HS-27A (cell line): Measurements from ENCODE around the gene IQGAP3.
A peak's percentile ranks its signal among the peaks of the same experiment; 100 is the strongest.
"Not testable (repeated sequence)": the region's sequence is repeated elsewhere in the genome, so short reads cannot be mapped to it uniquely, and the experiment has no call there.

Experiments
- DNase-seq: peaks from one replicate; pipeline ENCODE4 v3.0.0-alpha.2; 2012; ENCODE audit warnings: low read depth, missing footprints

IQGAP3 gene

GRCh38 chr1:156571919-156572662 lies at the start of gene IQGAP3:
TSS of gene IQGAP3 (minus strand) at chr1:156572565. CDS start at chr1:156572529, 36 bp downstream.
- no peak for DNase-seq

- no peak for DNase-seq
Observed at GRCh38 chr1:156619582-156619955, 47.2 kb upstream of the IQGAP3 start.

GRCh38 chr1:156618853-156619581 lies 46.7 kb upstream of the IQGAP3 start, which contains the start of gene HAPLN2:
TSS of gene HAPLN2 (plus strand) at chr1:156619415. CDS start at chr1:156623491, 4,076 bp downstream.
- no peak for DNase-seq

- no peak for DNase-seq
Observed at GRCh38 chr1:156616463-156616862, 44.1 kb upstream of the IQGAP3 start.

- no peak for DNase-seq
Observed at GRCh38 chr1:156615946-156616345, 43.6 kb upstream of the IQGAP3 start.

- no peak for DNase-seq
Observed at GRCh38 chr1:156612666-156613065, 40.3 kb upstream of the IQGAP3 start.

- not testable (repeated sequence) for DNase-seq
Observed at GRCh38 chr1:156610072-156610471, 37.7 kb upstream of the IQGAP3 start.

GRCh38 chr1:156608981-156609380 lies 36.6 kb upstream of the IQGAP3 start:
- DNase-seq = no peak

GRCh38 chr1:156608036-156608674 lies 35.8 kb upstream of the IQGAP3 start:
- DNase-seq = no peak

- not testable (repeated sequence) for DNase-seq
Observed at GRCh38 chr1:156607344-156607743, 35.0 kb upstream of the IQGAP3 start.

- DNase-seq = no peak
Observed at GRCh38 chr1:156602557-156602993, 30.2 kb upstream of the IQGAP3 start.

- DNase-seq = no peak
Observed at GRCh38 chr1:156601892-156602291, 29.5 kb upstream of the IQGAP3 start.

- DNase-seq = peak; percentile 79
Observed at GRCh38 chr1:156601122-156601830, 28.9 kb upstream of the IQGAP3 start, which contains the start of gene GPATCH4. TSS of gene GPATCH4 (minus strand) at chr1:156601479.

- DNase-seq = no peak
Observed at GRCh38 chr1:156600733-156601121, 28.4 kb upstream of the IQGAP3 start.

GRCh38 chr1:156599811-156600210 lies 27.4 kb upstream of the IQGAP3 start:
- no peak for DNase-seq

- no peak for DNase-seq
Observed at GRCh38 chr1:156598731-156599432, 26.5 kb upstream of the IQGAP3 start.

- DNase-seq = no peak
Observed at GRCh38 chr1:156598125-156598524, 25.8 kb upstream of the IQGAP3 start.

GRCh38 chr1:156596426-156596825 lies 24.1 kb upstream of the IQGAP3 start:
- no peak for DNase-seq

- DNase-seq = no peak
Observed at GRCh38 chr1:156595016-156595415, 22.7 kb upstream of the IQGAP3 start.

- no peak for DNase-seq
Observed at GRCh38 chr1:156594190-156594589, 21.8 kb upstream of the IQGAP3 start.

GRCh38 chr1:156593661-156593989 lies 21.3 kb upstream of the IQGAP3 start:
- DNase-seq = no peak
